ENCODE results near the gene BLOC1S4.
A peak's percentile ranks its signal among the peaks of the same experiment; 100 is the strongest.

BLOC1S4 gene

DNA sequence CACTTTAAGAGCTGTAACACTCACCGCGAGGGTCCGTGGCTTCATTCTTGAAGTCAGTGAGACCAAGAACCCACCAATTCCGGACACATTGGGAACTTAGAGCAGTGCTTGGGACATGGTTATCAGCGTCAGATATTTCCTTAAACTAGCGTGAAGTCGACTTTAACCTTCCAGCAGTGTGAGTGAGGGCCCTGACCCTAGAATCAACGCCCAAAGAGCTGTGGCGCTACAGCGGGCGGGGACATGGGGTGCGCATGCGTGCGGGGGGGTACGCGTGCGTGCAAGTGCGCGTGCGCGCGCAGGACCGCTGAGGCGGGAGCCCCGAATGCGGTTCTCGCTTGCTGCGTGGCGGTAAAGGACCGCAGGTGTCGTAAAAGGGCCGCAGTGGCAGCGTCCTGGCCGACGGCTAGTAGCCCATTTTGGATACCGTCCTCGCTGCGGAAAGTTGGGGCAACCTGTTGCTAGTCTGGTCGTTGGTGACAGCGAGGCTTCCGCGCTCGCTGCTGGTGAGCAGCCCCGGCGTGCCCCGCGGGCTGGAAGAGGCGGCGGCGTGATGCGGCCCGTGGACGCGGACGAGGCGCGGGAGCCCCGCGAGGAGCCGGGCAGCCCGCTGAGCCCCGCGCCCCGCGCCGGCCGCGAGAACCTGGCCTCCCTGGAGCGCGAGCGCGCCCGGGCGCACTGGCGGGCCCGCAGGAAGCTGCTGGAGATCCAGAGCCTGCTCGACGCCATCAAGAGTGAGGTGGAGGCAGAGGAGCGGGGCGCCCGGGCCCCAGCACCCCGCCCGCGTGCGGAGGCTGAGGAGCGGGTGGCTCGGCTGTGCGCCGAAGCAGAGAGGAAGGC, 42.1 kb upstream of the BLOC1S4 start:
- peak overlapping the region; percentile 69 for H3K4me3 ChIP-seq (ENCODE audit: low read depth, low read length)
- in situ Hi-C loops (cut with HindIII; ENCODE audit: low pct_ligation_motif_present, low sequenced_read_pairs) = no loop called here
- H3K27me3 ChIP-seq (replicated peaks) = no peaks in the 10 kb centered on the region
- H3K27ac ChIP-seq = peak overlapping the region; percentile 15
- no peak for TF ChIP-seq CTCF (IDR thresholded peaks at IDR 0.05; ENCODE audit: low read depth, low read length, missing control alignments)
- peak; percentile 86 for DNase-seq
- peaks cover 3% of the 10 kb centered on the region for H3K36me3 ChIP-seq (replicated peaks)

DNA sequence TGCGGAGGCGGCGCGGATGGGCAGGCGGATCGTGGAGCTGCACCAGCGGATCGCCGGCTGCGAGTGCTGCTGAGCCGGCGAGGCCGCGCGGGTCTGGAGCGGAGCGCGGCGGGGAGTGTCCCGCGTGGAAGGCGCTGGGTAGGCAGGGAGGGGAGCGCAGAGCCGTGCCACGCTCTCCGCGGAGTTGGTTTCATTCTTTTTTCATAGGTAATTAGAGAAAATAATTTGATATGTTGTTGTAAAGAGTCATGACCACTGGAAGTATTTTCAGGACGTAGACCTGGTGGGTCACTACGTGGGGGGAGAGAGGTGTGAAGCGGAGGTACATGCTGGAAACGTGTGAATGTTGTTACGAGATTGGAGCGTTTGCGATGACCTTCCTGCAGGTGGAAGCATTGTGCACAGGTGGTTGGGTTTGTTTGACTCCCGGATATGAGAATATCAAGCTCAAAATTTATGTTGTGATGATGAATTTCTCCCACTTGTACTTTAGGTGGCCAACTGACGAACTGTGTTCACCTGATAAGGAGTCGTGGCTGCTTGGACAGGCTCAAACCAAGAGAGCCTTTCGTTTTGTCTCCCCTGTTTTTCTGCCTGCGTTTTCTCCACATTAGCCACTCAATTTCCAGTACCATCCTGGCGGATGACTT, 41.3 kb upstream of the BLOC1S4 start:
- H3K27ac ChIP-seq = no peak overlapping the region
- DNase-seq = peak; percentile 7
- H3K36me3 ChIP-seq (replicated peaks) = peaks cover 3% of the 10 kb centered on the region
- H3K27me3 ChIP-seq (replicated peaks) = no peaks in the 10 kb centered on the region
- in situ Hi-C loops (cut with HindIII; ENCODE audit: low pct_ligation_motif_present, low sequenced_read_pairs) = no loop called here
- TF ChIP-seq CTCF (IDR thresholded peaks at IDR 0.05; ENCODE audit: low read depth, low read length, missing control alignments) = peak; percentile 57
- H3K4me3 ChIP-seq (ENCODE audit: low read depth, low read length) = peak overlapping the region; percentile 69

DNA sequence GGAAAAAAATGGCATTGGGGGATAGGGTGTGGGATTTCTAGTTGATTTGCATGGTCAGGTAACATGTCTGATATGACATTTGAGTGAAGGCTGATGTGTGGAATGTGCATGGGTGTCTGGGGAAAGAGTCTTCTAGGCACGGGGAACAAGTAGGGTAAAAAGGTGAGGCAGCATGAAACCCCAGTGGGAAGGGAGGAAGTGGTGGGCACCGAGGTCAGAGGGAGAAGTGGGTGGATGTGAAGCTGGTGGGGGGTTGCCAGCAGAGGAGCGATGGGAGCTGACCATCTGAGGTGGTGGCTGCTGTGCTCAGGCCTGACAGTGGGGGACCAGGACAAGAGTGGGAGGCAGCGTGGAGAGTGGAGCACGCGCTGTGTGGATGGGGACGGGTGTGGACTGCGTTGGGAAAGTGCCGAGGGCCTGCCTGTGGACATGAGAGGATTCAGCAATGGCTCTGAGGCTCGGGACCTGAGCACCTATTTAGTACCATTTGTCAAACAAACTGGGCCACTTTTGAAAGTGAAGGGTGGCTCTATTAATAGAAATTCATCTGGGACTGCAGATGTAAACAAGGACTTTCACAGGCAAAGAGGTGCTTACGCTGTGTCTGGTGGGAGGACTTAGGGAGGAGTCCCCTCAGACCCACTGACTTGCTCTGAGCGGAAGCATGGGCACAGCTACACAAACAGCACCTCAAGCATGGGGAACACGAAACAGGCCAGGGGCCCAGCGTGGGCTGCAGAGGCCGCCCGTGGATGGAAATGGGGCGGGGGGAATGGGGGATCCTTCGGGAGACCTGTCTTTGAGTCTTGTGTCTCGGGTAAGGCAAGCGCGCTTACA, 39.0 kb upstream of the BLOC1S4 start:
- in situ Hi-C loops (cut with HindIII; ENCODE audit: low pct_ligation_motif_present, low sequenced_read_pairs) = no loop called here
- no peak overlapping the region for H3K4me3 ChIP-seq (ENCODE audit: low read depth, low read length)
- H3K27me3 ChIP-seq (replicated peaks) = no peaks in the 10 kb centered on the region
- no peak for DNase-seq
- no peak for TF ChIP-seq CTCF (IDR thresholded peaks at IDR 0.05; ENCODE audit: low read depth, low read length, missing control alignments)
- H3K36me3 ChIP-seq (replicated peaks) = peaks cover 3% of the 10 kb centered on the region
- no peak overlapping the region for H3K27ac ChIP-seq

DNA sequence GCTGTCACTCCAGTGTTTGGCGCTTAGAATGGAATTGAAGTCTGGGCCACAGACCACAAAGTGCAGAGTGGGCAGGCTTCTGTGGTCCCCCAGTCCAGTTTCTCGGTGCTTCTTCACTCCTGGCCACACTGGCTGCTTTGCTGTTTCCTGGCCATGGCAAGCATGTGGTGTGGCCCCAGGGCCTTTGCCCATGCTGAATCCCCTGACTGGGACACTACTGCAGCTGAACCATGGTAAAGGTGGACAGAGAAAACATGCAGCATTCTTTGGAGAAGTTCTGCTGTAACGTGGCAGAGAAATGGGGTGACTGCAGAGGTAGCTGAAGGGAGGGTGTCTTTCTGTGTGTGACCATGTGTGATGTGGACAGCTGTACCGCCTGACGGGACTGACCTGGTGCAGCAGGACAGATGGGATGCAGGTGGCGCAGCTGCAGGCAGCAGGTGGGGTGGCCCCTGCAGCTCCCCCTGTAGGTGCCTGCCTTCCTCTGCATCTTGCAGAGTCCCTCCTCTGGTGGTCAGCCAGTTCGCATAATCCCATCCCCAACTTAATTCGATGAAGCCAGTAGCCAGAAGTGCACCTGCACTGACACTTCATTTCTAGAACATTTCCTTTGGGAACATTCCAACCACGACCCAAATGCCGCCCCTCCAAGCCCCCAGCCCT, 35.5 kb upstream of the BLOC1S4 start:
- DNase-seq = no peak
- TF ChIP-seq CTCF (IDR thresholded peaks at IDR 0.05; ENCODE audit: low read depth, low read length, missing control alignments) = peak; percentile 36
- H3K27me3 ChIP-seq (replicated peaks) = no peaks in the 10 kb centered on the region
- in situ Hi-C loops (cut with HindIII; ENCODE audit: low pct_ligation_motif_present, low sequenced_read_pairs) = no loop called here
- H3K27ac ChIP-seq = no peak overlapping the region
- H3K36me3 ChIP-seq (replicated peaks) = peaks cover 3% of the 10 kb centered on the region
- no peak overlapping the region for H3K4me3 ChIP-seq (ENCODE audit: low read depth, low read length)

DNA sequence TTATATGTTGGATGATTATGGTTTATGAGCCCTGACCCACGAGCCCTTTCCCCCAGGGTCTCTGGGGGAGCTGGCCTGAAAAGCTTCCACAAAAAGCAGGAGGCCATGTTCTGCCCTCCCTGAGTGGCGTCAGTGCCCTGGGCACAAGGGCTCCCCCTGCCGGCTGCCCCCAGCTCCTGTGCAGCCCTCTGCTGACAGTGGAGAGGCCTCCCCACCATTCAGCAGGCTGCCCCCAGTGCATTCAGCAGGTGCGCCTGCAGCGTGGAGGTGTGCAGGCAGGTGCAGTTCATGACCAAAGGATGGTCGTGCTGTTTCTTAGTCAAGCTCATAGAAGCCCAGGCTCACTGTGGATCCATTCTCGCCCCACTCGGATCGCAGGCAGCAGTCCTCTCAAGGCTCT, 34.8 kb upstream of the BLOC1S4 start:
- Histone ChIP-seq H3K27me3 (replicated peaks) (no peaks in the 10 kb centered on the region), H3K36me3 (replicated peaks) (peaks cover under 1% of the 10 kb centered on the region), H3K27ac (no peak overlapping the region), H3K4me3 (ENCODE audit: low read depth, low read length) (no peak overlapping the region)
- in situ Hi-C loops (cut with HindIII; ENCODE audit: low pct_ligation_motif_present, low sequenced_read_pairs) = no loop called here
- TF ChIP-seq CTCF (IDR thresholded peaks at IDR 0.05; ENCODE audit: low read depth, low read length, missing control alignments) = no peak
- no peak for DNase-seq
